Immature natural killer cell (primary cell): ENCODE data around the gene ACTN1. TPM values are rescaled to one million over a fixed set of nuclear protein-coding genes. Genes with fewer than 3 reads are reported as not detected.

Experiments used
- DNase-seq, 3 donors: peaks; one replicate each; pipeline ENCODE4 v3.0.0; 2022; ENCODE audit warnings: mixed read lengths in 1 of 3
- H3K27ac Mint-ChIP-seq, 6 donors: one replicate each; pipeline ENCODE4 v1.8.0; 2020; ENCODE audit warnings: mixed read lengths in 6 of 6, mild to moderate bottlenecking in 5 of 6, inconsistent platforms in 4 of 6, moderate library complexity in 3 of 6
- H3K27me3 Mint-ChIP-seq, 3 donors: one replicate each; pipeline ENCODE4 v1.8.0; 2020 to 2021; ENCODE audit warnings: low read depth in 3 of 3, mild to moderate bottlenecking in 3 of 3, mixed read lengths in 3 of 3, moderate library complexity in 3 of 3, inconsistent platforms in 1 of 3
- H3K36me3 Mint-ChIP-seq, 3 donors: one replicate each; pipeline ENCODE4 v1.8.0; 2020; ENCODE audit warnings: mixed read lengths in 3 of 3, inconsistent platforms in 2 of 3, mild to moderate bottlenecking in 2 of 3
- H3K4me1 Mint-ChIP-seq, 2 donors: one replicate each; pipeline ENCODE4 v1.8.0; 2020; ENCODE audit warnings: inconsistent platforms in 2 of 2, mild to moderate bottlenecking in 2 of 2, mixed read lengths in 2 of 2, moderate library complexity in 1 of 2
- H3K4me3 Mint-ChIP-seq, 5 donors: one replicate each; pipeline ENCODE4 v1.8.0; 2020; ENCODE audit warnings: mild to moderate bottlenecking in 5 of 5, mixed read lengths in 5 of 5, inconsistent platforms in 3 of 5, moderate library complexity in 3 of 5
- H3K9me3 Mint-ChIP-seq, 6 donors: one replicate each; pipeline ENCODE4 v1.8.0; 2020; ENCODE audit warnings: mild to moderate bottlenecking in 6 of 6, mixed read lengths in 6 of 6, inconsistent platforms in 4 of 6, moderate library complexity in 3 of 6
- polyA plus RNA-seq, 3 donors: library from polyadenylated mRNA; unstranded; fragments of 300-500 nt; fragmentation: Illumina TruSeq; gene quantifications; one replicate each; pipeline ENCODE4 v1.2.3, GENCODE V29; 2021

Gene ACTN1
- polyA plus RNA-seq, 3 donors from 2014 or later: 5.2 to 9.7 (median 9.3) TPM

- H3K36me3 Mint-ChIP-seq: peaks cover 8 to 16% (median 9%) of the 10 kb centered on the region in 3 donors
- no peak for DNase-seq
- H3K9me3 Mint-ChIP-seq: peaks cover 2 to 24% (median 10%) of the 10 kb centered on the region in 6 donors
- H3K4me3 Mint-ChIP-seq: no peak overlapping the region
- peaks cover 2 to 9% (median 2%) of the 10 kb centered on the region in 3 donors for H3K27me3 Mint-ChIP-seq
- no peak overlapping the region for H3K27ac Mint-ChIP-seq
- H3K4me1 Mint-ChIP-seq: no peaks in the 10 kb centered on the region
These were observed 51.0 kb downstream of the ACTN1 start for GRCh38 chr14:68927956-68928675.

- H3K27me3 Mint-ChIP-seq: peaks cover 2 to 9% (median 2%) of the 10 kb centered on the region in 3 donors
- H3K36me3 Mint-ChIP-seq: peaks cover 8 to 16% (median 9%) of the 10 kb centered on the region in 3 donors
- H3K4me1 Mint-ChIP-seq: no peaks in the 10 kb centered on the region
- no peak for DNase-seq
- no peak overlapping the region for H3K4me3 Mint-ChIP-seq
- peaks cover 2 to 24% (median 10%) of the 10 kb centered on the region in 6 donors for H3K9me3 Mint-ChIP-seq
- no peak overlapping the region for H3K27ac Mint-ChIP-seq
These were observed 52.0 kb downstream of the ACTN1 start for GRCh38 chr14:68927089-68927488.

GRCh38 chr14:68926236-68926635 is 52.9 kb downstream of the ACTN1 start:
- Mint-ChIP-seq H3K27ac (no peak overlapping the region), H3K27me3 (peaks cover 2 to 9% (median 2%) of the 10 kb centered on the region in 3 donors), H3K4me1 (no peaks in the 10 kb centered on the region), H3K36me3 (peaks cover 8 to 16% (median 9%) of the 10 kb centered on the region in 3 donors), H3K9me3 (peaks cover 2 to 24% (median 10%) of the 10 kb centered on the region in 6 donors), H3K4me3 (peak overlapping the region in 1 of 5 donors; percentile 20)
- DNase-seq: no peak

GRCh38 chr14:68925373-68925772 is 53.7 kb downstream of the ACTN1 start:
- peaks cover 8 to 16% (median 9%) of the 10 kb centered on the region in 3 donors for H3K36me3 Mint-ChIP-seq
- no peak overlapping the region for H3K27ac Mint-ChIP-seq
- peaks cover 2 to 9% (median 2%) of the 10 kb centered on the region in 3 donors for H3K27me3 Mint-ChIP-seq
- H3K4me1 Mint-ChIP-seq: no peaks in the 10 kb centered on the region
- no peak overlapping the region for H3K4me3 Mint-ChIP-seq
- H3K9me3 Mint-ChIP-seq: peaks cover 2 to 24% (median 10%) of the 10 kb centered on the region in 6 donors
- no peak for DNase-seq

- Mint-ChIP-seq H3K9me3 (peaks cover 2 to 24% (median 10%) of the 10 kb centered on the region in 6 donors), H3K36me3 (peaks cover 8 to 16% (median 9%) of the 10 kb centered on the region in 3 donors), H3K4me3 (no peak overlapping the region), H3K27ac (no peak overlapping the region), H3K4me1 (no peaks in the 10 kb centered on the region), H3K27me3 (peaks cover 2 to 10% (median 2%) of the 10 kb centered on the region in 3 donors)
- no peak for DNase-seq
These were observed 54.6 kb downstream of the ACTN1 start for GRCh38 chr14:68924186-68925158.

GRCh38 chr14:68922886-68923285 is 56.2 kb downstream of the ACTN1 start:
- Mint-ChIP-seq H3K27ac (no peak overlapping the region), H3K4me1 (no peaks in the 10 kb centered on the region), H3K4me3 (no peak overlapping the region), H3K36me3 (peaks cover 8 to 16% (median 9%) of the 10 kb centered on the region in 3 donors), H3K27me3 (peaks cover 0 to 10% (median 2%) of the 10 kb centered on the region in 3 donors), H3K9me3 (peaks cover 2 to 24% (median 10%) of the 10 kb centered on the region in 6 donors)
- DNase-seq: no peak

GRCh38 chr14:68922201-68922621 is 56.9 kb downstream of the ACTN1 start:
- peaks cover 2 to 24% (median 9%) of the 10 kb centered on the region in 6 donors for H3K9me3 Mint-ChIP-seq
- peaks cover 0 to 10% (median 2%) of the 10 kb centered on the region in 3 donors for H3K27me3 Mint-ChIP-seq
- DNase-seq: no peak
- H3K27ac Mint-ChIP-seq: no peak overlapping the region
- peaks cover 8 to 16% (median 9%) of the 10 kb centered on the region in 3 donors for H3K36me3 Mint-ChIP-seq
- H3K4me3 Mint-ChIP-seq: no peak overlapping the region
- no peaks in the 10 kb centered on the region for H3K4me1 Mint-ChIP-seq

GRCh38 chr14:68921666-68922065 is 57.4 kb downstream of the ACTN1 start:
- H3K4me1 Mint-ChIP-seq: no peaks in the 10 kb centered on the region
- H3K27me3 Mint-ChIP-seq: peaks cover 0 to 9% (median 2%) of the 10 kb centered on the region in 3 donors
- peaks cover 2 to 19% (median 7%) of the 10 kb centered on the region in 6 donors for H3K9me3 Mint-ChIP-seq
- peaks cover 7 to 16% (median 9%) of the 10 kb centered on the region in 3 donors for H3K36me3 Mint-ChIP-seq
- H3K4me3 Mint-ChIP-seq: no peak overlapping the region
- no peak overlapping the region for H3K27ac Mint-ChIP-seq
- DNase-seq: no peak

- no peaks in the 10 kb centered on the region for H3K4me1 Mint-ChIP-seq
- H3K36me3 Mint-ChIP-seq: peaks cover 4 to 13% (median 8%) of the 10 kb centered on the region in 3 donors
- DNase-seq: no peak
- no peak overlapping the region for H3K27ac Mint-ChIP-seq
- H3K27me3 Mint-ChIP-seq: peaks cover 0 to 8% (median 2%) of the 10 kb centered on the region in 3 donors
- peaks cover 2 to 12% (median 6%) of the 10 kb centered on the region in 6 donors for H3K9me3 Mint-ChIP-seq
- H3K4me3 Mint-ChIP-seq: no peak overlapping the region
These were observed 58.1 kb downstream of the ACTN1 start for GRCh38 chr14:68921049-68921448.

GRCh38 chr14:68919129-68919927 is 59.8 kb downstream of the ACTN1 start:
- DNase-seq: no peak
- Mint-ChIP-seq H3K4me3 (no peak overlapping the region), H3K9me3 (peaks cover 0 to 2% (median 0%) of the 10 kb centered on the region in 6 donors), H3K27ac (no peak overlapping the region), H3K27me3 (peaks cover 0 to 2% (median 0%) of the 10 kb centered on the region in 3 donors), H3K36me3 (peaks cover 0 to 4% (median 4%) of the 10 kb centered on the region in 3 donors), H3K4me1 (no peaks in the 10 kb centered on the region)

GRCh38 chr14:68918612-68919011 is 60.5 kb downstream of the ACTN1 start:
- DNase-seq: no peak
- H3K4me1 Mint-ChIP-seq: no peaks in the 10 kb centered on the region
- peaks cover 0 to 2% (median 0%) of the 10 kb centered on the region in 3 donors for H3K27me3 Mint-ChIP-seq
- no peak overlapping the region for H3K27ac Mint-ChIP-seq
- no peaks in the 10 kb centered on the region for H3K36me3 Mint-ChIP-seq
- H3K9me3 Mint-ChIP-seq: no peaks in the 10 kb centered on the region
- H3K4me3 Mint-ChIP-seq: no peak overlapping the region

- Mint-ChIP-seq H3K27ac (no peak overlapping the region), H3K4me3 (no peak overlapping the region), H3K27me3 (peaks cover 0 to 3% (median 2%) of the 10 kb centered on the region in 3 donors), H3K9me3 (no peaks in the 10 kb centered on the region), H3K36me3 (peaks cover 0 to 2% (median 0%) of the 10 kb centered on the region in 3 donors), H3K4me1 (peaks cover 0 to 5% of the 10 kb centered on the region in 2 donors)
- no peak for DNase-seq
These were observed 62.7 kb downstream of the ACTN1 start for GRCh38 chr14:68916358-68916941.
